Stimulated activated CD8-positive, alpha-beta memory T cell treated with anti-CD3 and anti-CD28 coated beads, Interleukin-7, amount 100 ng/mL, for 1 hour (primary cell): ENCODE data around the gene PIM1.

Experiments
- DNase-seq, 2 donors: peaks; one replicate each; pipeline ENCODE4 v3.0.0-alpha.2; 2020; ENCODE audit warnings: low read depth in 2 of 2

PIM1 gene

GRCh38 chr6:37137201-37138090, 32.5 kb upstream of the PIM1 start:
- no peak for DNase-seq

- no peak for DNase-seq
Measured at GRCh38 chr6:37138856-37139229, 31.1 kb upstream of the PIM1 start.

DNA sequence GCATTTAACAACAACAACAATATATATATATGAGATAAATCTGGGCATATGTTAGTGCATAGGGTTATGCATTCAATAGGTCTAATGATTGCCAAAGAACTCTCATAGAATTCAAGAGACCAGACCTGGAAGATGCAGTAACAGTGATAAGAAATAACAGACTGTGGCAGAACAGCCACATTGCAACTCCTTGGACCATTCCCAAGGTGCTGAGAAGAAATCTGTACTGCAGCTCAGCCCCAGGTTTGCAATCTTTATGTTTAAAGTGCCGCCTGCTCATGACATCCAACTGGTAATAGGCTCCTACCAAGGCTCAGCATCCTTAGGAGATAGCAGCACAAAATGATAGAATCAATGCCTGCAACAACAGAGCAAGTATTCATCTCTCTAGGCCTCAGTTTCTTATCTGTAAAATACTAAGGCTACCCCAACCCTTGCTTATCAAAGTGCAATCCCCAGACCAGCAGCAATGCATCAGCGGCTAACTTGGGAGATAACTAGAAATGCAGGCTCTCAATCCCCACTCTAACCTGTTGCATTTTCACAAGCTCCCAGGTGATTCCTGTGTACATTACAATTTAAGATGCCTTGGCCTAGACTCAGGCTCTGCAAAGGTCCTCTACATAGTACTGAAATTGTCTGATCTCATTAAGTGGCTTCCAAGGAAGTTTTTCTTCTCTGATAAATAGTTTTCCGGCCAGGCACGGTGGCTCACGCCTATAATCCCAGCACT, 30.6 kb upstream of the PIM1 start:
- DNase-seq = no peak

- no peak for DNase-seq
Measured at GRCh38 chr6:37140145-37140544, 29.8 kb upstream of the PIM1 start.

- no peak for DNase-seq
Measured at GRCh38 chr6:37141281-37142049, 28.5 kb upstream of the PIM1 start.

- DNase-seq = no peak
Measured at GRCh38 chr6:37142050-37142614, 27.8 kb upstream of the PIM1 start.

GRCh38 chr6:37143585-37143984, 26.4 kb upstream of the PIM1 start:
- no peak for DNase-seq

- no peak for DNase-seq
Measured at GRCh38 chr6:37145443-37145842, 24.5 kb upstream of the PIM1 start.

DNA sequence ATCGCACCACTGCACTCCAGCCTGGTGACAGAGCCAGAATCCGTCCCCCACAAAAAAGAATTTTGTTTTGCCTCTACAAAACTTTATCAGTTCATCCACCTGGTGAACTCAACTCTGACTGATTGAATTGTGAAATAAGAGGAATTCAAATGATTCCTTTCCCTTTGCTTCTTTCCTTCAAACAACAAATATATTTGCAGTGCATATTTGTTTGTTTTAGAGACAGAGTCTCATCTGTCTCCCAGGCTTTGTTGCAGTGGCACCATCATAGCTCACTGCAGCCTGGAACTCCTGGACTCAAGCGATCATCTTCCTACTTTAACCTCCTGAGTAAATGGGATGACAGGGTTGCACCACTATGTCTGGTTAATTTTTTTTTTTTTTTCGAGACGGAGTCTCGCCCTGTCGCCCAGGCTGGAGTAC, 23.2 kb upstream of the PIM1 start:
- no peak for DNase-seq

DNA sequence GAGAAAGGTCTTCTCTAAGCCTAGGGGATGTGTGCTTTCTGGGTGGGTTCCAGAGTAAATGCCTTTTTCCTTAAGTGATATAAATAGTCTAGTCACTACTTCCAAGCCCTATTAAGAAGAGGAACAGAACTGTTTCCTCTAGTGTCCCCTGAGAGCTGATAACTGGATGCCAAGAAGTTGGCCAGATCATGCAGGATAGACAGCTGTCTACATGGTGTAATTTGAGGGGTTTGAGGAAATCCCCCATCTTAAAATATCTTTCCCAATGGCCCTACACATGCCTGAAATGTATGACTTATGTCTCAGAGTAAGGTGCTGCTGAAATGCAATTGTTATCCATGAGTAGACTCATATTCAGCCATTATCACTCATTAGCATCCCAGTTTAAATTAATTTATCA, 20.2 kb upstream of the PIM1 start:
- no peak for DNase-seq

DNA sequence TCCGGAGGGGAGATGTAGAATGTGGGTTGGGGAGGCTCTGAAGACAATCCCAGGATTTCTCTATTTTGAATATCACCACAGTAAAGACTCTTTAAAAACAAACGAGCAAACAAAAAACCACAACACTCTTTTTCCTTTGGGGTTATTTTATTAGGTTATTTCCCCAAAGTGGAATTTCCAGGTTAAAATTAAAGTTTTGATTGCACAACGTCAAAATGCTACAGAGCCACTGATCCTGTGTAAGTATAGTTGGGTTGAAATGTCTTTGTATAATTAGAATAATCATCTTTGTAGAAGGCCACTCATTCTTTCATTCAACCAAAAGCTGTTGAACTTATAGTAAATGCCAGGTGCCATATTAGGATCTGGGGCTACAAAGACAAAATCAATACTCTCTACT, 19.6 kb upstream of the PIM1 start:
- DNase-seq = no peak

DNA sequence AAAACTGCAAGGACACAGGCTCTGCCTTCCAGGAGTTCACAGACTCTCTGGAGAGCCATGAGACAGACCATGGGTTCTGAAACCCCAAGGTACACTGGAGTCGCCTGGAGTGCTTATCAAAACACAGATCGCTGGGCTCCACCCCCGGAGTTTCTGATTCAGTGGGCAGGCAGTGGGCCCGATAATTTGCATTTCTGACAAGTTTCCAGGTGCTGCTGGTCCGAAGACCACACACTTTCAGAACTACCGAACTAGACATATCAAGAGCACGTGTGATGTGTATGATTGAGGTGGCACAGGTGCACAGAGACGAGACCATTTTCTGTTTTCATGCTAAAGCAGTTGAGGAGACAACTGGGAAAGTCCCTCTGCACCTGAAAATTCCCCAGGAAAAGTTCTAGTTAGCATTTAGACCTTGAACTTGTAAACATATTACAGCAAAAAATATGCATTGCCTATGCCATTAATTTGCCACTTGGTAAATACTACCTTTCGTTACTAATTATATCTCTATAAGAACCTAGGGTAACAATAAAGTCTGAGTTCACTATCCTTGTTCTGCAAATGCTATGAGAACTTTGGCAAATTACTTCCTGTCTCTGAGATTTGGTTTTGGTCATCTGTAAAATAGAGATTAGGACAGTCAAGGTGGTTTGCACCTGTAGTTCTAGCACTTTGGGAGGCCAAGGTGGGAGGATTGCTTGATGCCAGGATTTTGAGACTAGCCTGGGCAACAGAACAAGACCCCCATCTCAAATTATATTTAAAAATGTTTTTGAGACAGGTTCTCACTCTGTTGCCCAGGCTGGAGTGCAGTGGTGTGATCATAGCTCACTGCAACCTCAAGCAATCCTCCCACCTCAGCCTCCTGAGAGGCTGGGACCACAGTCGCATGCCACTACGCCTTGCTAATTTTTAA, 14.3 kb upstream of the PIM1 start:
- no peak for DNase-seq

GRCh38 chr6:37158508-37158907, 11.4 kb upstream of the PIM1 start:
- no peak for DNase-seq

DNA sequence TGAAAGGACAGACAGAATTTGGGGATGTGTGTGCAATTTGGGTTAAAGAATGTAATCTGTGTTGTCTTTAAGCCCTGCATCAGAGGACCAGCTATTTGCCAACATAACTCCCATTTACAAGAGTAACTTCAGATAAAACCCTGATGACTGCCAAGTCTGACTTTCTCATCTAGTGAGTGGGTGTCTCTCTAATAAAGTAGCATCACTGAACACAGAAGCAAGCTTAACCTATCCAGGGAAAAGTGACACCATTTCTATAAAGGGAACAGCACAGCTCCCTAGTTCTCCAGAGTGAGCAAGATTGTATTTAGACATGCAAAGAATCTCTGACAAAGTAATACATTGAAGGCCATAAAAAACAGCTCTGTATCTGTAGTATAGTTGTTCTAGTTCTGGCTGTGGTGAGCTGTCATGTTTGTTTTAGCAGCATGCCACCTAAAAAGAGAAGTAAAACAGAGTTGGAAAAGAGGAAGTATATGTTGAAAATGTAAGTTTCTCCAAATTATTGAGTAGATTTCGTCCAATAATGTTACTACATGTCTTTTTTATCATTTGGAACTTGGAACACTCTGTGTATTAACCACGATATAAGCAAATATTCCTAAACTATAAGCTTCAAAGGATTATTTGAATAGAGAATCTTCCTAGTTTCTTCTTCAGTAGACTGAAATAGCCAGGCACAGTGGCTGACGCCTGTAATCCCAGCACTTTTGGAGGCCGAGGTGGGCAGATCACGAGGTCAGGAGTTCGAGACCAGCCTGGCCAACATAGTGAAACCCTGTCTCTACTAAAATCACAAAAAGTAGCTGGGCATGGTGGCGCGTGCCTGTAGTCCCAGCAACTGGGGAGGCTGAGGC, 8.8 kb upstream of the PIM1 start:
- no peak for DNase-seq

DNA sequence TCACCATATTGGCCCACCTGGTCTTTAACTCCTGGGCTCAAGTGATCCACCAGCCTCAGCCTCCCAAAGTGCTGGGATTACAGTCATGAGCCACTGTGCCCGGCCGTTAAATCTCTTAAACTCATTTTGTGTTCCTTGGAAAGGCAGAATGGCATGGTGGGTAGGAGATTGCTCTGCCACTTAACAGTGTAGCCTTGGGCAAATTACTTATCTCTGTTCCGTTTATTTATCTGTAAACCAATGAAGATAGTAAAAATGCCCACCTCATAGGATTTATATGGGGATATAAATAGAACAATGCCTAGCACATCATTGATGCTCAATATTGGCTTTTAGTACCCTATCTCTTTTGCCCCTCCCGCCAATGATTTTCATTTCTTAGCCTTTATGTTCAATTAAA, 7.2 kb upstream of the PIM1 start:
- DNase-seq = no peak

GRCh38 chr6:37168163-37168758, 1.7 kb upstream of the PIM1 start:
- DNase-seq = no peak

DNA sequence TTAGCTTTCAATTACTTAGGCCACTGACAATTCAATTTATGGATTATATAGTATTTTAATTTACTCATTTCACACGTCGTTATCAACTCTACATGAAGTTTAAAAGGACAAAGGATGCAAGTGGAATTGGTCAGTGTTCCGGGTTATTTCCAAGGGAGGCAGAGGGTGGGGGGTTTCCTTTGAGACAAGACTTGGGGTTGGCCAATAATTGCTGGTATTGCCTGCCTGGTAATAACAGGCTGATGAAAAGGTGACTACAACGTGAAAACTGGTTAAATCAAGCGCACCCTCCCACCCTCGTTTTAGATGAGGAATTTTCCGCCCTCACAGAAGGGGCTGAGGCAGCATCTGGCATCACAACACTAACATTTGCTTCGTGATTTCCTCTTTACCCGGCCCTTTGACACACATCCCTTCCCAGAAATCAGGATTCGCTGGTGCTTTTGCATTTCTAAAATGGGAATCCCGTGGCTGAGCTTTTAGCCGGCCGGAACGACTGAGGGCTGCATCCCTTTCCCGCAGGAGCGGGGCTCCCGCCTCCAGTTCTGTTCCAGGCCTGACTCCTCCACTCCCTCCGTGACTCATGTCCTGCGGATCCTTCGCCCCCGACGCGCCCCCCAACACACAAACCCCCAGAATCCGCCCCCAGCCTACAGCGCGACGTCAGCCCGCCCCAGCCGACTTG, 999 bp upstream of the PIM1 start:
- DNase-seq = no peak

DNA sequence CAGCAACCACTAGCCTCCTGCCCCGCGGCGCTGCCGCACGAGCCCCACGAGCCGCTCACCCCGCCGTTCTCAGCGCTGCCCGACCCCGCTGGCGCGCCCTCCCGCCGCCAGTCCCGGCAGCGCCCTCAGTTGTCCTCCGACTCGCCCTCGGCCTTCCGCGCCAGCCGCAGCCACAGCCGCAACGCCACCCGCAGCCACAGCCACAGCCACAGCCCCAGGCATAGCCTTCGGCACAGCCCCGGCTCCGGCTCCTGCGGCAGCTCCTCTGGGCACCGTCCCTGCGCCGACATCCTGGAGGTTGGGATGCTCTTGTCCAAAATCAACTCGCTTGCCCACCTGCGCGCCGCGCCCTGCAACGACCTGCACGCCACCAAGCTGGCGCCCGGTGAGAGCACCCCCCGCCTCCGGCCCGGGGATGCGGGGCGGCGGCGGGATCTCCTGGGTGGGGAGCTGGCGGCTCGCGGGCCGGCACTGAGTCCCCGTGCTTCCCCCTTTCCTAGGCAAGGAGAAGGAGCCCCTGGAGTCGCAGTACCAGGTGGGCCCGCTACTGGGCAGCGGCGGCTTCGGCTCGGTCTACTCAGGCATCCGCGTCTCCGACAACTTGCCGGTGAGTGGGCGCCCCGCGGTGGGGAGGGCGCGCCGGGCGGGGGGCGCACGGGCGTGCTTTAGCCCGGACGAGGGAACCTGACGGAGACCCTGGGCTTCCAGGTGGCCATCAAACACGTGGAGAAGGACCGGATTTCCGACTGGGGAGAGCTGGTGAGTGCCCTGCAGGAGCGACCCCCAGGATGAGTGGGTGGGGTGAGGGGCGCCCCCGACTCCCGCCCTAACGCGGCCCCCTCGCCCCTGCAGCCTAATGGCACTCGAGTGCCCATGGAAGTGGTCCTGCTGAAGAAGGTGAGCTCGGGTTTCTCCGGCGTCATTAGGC, 585 bp downstream of the PIM1 start:
- peak in 1 of 2 donors; percentile 14 for DNase-seq
